Hepatocyte (in vitro differentiated cells): ENCODE data around the gene POU6F2. TPM values are rescaled to one million over a fixed set of nuclear protein-coding genes. Genes with fewer than 3 reads are reported as not detected.

Source experiments
- DNase-seq: peaks from one replicate; pipeline ENCODE4 v3.0.0-alpha.2; 2016; ENCODE audit warnings: low spot score
- H2AFZ ChIP-seq: fragments of 200-600 bp; sonication (generic); 2 replicates; pipeline ENCODE4 v1.6.0; 2016; ENCODE audit warnings: antibody characterized with exemption, mild to moderate bottlenecking
- H3K27ac ChIP-seq: fragments of 200-600 bp; sonication (generic); 2 replicates; pipeline ENCODE4 v1.5.1; 2016; ENCODE audit warnings: mild to moderate bottlenecking
- H3K27me3 ChIP-seq: fragments of 200-600 bp; sonication (generic); 2 replicates; pipeline ENCODE4 v1.6.1; 2016
- H3K36me3 ChIP-seq: fragments of 200-600 bp; sonication (generic); replicated peaks from 2 replicates; pipeline ENCODE4 v1.5.1; 2016; ENCODE audit warnings: low read depth; ENCODE audit not compliant: insufficient read depth
- H3K4me1 ChIP-seq: fragments of 200-600 bp; sonication (generic); 2 replicates; pipeline ENCODE4 v1.5.1; 2016; ENCODE audit warnings: mild to moderate bottlenecking, moderate library complexity; ENCODE audit not compliant: insufficient read depth
- H3K4me2 ChIP-seq: fragments of 200-600 bp; sonication (generic); 2 replicates; pipeline ENCODE4 v1.6.0; 2016
- H3K4me3 ChIP-seq: fragments of 200-600 bp; sonication (generic); 2 replicates; pipeline ENCODE4 v1.5.1; 2016; ENCODE audit warnings: mild to moderate bottlenecking
- H3K79me2 ChIP-seq: fragments of 200-600 bp; sonication (generic); 2 replicates; pipeline ENCODE4 v1.6.0; 2017; ENCODE audit warnings: mild to moderate bottlenecking
- H3K9me2 ChIP-seq: fragments of 200-600 bp; sonication (generic); replicated peaks from 2 replicates; pipeline ENCODE4 v1.6.0; 2017; ENCODE audit warnings: mild to moderate bottlenecking; ENCODE audit not compliant: insufficient read depth
- H3K9me3 ChIP-seq: fragments of 200-600 bp; sonication (generic); 2 replicates; pipeline ENCODE4 v1.5.1; 2016; ENCODE audit warnings: low read depth, mild to moderate bottlenecking
- H4K20me1 ChIP-seq: fragments of 200-600 bp; sonication (generic); 2 replicates; pipeline ENCODE4 v1.6.0; 2016; ENCODE audit warnings: mild to moderate bottlenecking; ENCODE audit not compliant: insufficient read depth, poor library complexity, severe bottlenecking
- EZH2 ChIP-seq: fragments of 200-600 bp; sonication (generic); IDR thresholded peaks from 2 replicates; pipeline ENCODE4 v1.6.1; 2016; ENCODE audit warnings: antibody characterized with exemption, mild to moderate bottlenecking, borderline replicate concordance
- EZH2phosphoT487 ChIP-seq: fragments of 200-600 bp; sonication (generic); IDR thresholded peaks from one replicate; pipeline ENCODE4 v1.6.1; 2018; ENCODE audit warnings: antibody characterized with exemption, mild to moderate bottlenecking, low read depth, moderate library complexity; ENCODE audit not compliant: unreplicated experiment, severe bottlenecking
- WGBS: methylation state at CpG from one replicate; pipeline ENCODE4 v1.1.6; 2016; ENCODE audit warnings: low lambda C conversion rate; ENCODE audit errors: missing lambda C conversion rate; 5-methylcytosine and 5-hydroxymethylcytosine counted together
- polyA plus RNA-seq: library from polyadenylated mRNA; unstranded; fragments of >200 nt; fragmentation: Nextera tagmentation; extraction: Ambion mirVana; gene quantifications from 2 replicates; pipeline ENCODE4 v1.2.1, GENCODE V29; 2016
- total RNA-seq: library from RNA; depleted of rRNA; stranded (reverse); fragments of >200 nt; gene quantifications from 2 replicates; pipeline ENCODE4 v1.2.3, GENCODE V29; 2014
- TF ChIP-seq, protein P1 (sequence below): fragments of 200-600 bp; sonication (generic); IDR thresholded peaks from 2 replicates; pipeline ENCODE4 v1.5.1; 2016; ENCODE audit warnings: antibody characterized with exemption, mild to moderate bottlenecking; ENCODE audit not compliant: poor library complexity

The POU6F2 gene
- total and polyA plus RNA-seq, 2 experiments from 2014 or later: 0.67 to 1.4 TPM

DNA sequence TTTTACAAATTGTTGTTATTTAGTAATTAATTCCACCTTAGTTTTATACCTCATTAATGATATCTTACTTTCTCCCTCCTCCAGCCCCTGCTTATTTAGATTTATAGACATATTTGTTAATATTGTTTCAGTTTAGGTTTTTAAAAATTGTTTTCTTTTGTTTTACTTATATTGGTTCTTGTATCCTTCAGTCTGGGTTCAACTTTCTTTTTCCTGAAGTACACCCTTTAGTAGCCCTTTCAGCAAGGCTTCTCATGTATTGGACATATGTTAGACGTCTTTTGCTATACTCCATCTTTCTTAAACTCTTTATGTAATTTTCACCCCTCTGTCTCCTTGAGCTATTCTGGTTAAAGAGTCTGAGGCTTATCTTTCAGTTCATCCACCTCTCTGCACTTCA, 12.8 kb upstream of the POU6F2 start:
- Histone ChIP-seq H3K27ac (no peak overlapping the region), H3K9me2 (no peaks in the 10 kb centered on the region), H3K4me3 (no peak overlapping the region), H3K27me3 (no peaks in the 10 kb centered on the region), H3K36me3 (no peaks in the 10 kb centered on the region), H3K4me1 (no peaks in the 10 kb centered on the region), H2AFZ (no peak overlapping the region), H4K20me1 (no peaks in the 10 kb centered on the region), H3K79me2 (no peaks in the 10 kb centered on the region), H3K9me3 (no peaks in the 10 kb centered on the region), H3K4me2 (no peak overlapping the region)
- DNase-seq: no peak
- WGBS: 88% methylated on average over 1 of the region's 1 CpG
- TF ChIP-seq EZH2phosphoT487: no peak

DNA sequence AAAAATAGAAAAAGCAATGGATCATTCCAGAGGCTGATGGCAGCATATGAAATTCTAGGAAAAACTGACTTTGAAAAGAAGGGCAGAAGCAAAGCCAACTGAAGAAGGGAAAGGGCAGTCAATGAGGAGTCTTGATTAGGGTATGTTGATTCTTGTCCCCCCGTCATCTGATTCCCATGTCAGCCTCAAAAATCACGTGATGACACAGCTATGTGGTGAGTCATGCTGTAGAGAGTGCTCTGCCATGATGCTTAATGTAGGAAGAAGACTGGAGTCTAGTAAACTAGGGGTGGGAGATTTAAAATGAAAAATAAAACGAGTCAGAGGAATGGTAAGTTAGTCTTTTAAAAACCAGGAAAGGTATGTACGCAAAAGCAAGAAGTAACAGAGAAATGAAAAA, 3.9 kb upstream of the POU6F2 start:
- WGBS: 71% methylated on average over 4 of the region's 4 CpGs
- H3K27me3 ChIP-seq: peaks cover 41% of the 10 kb centered on the region
- no peak overlapping the region for H3K4me3 ChIP-seq
- no peaks in the 10 kb centered on the region for H4K20me1 ChIP-seq
- DNase-seq: no peak
- H3K4me1 ChIP-seq: peaks cover 4% of the 10 kb centered on the region
- H3K36me3 ChIP-seq: no peaks in the 10 kb centered on the region
- no peaks in the 10 kb centered on the region for H3K9me3 ChIP-seq
- H2AFZ ChIP-seq: no peak overlapping the region
- no peak overlapping the region for H3K27ac ChIP-seq
- no peak overlapping the region for H3K4me2 ChIP-seq
- H3K9me2 ChIP-seq: no peaks in the 10 kb centered on the region
- H3K79me2 ChIP-seq: no peaks in the 10 kb centered on the region
- TF ChIP-seq EZH2phosphoT487 (no peak), EZH2 (no peak)
- TF ChIP-seq, protein P1, sequence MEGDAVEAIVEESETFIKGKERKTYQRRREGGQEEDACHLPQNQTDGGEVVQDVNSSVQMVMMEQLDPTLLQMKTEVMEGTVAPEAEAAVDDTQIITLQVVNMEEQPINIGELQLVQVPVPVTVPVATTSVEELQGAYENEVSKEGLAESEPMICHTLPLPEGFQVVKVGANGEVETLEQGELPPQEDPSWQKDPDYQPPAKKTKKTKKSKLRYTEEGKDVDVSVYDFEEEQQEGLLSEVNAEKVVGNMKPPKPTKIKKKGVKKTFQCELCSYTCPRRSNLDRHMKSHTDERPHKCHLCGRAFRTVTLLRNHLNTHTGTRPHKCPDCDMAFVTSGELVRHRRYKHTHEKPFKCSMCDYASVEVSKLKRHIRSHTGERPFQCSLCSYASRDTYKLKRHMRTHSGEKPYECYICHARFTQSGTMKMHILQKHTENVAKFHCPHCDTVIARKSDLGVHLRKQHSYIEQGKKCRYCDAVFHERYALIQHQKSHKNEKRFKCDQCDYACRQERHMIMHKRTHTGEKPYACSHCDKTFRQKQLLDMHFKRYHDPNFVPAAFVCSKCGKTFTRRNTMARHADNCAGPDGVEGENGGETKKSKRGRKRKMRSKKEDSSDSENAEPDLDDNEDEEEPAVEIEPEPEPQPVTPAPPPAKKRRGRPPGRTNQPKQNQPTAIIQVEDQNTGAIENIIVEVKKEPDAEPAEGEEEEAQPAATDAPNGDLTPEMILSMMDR: no peak

DNA sequence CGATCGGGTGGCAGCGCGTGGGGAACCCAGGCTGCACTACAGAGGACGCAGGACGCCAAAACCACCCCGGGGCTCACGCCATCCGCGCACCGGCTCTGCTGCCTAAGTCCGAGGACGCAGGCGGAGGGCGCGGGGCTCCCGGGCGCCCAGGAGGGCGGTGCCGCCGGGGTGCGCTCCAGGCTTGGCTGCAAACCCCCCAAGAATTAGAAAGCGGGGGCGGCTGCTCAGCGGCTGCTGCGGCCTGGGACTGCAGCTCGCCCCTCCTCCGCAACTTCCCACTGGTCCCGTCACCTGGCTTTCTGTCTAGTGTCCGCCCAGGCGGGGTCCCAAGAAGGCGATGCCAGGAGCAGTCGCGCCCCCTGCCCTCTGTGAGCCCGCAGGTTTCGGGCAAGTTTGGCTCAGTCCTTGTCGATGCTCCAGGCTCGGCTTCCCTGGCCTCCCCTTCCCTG, 1.7 kb upstream of the POU6F2 start:
- Histone ChIP-seq H3K27ac (no peak overlapping the region), H3K27me3 (peaks cover 41% of the 10 kb centered on the region), H3K79me2 (no peaks in the 10 kb centered on the region), H3K36me3 (no peaks in the 10 kb centered on the region), H3K9me2 (no peaks in the 10 kb centered on the region), H3K9me3 (no peaks in the 10 kb centered on the region), H4K20me1 (no peaks in the 10 kb centered on the region), H3K4me1 (peaks cover 4% of the 10 kb centered on the region), H2AFZ (peak overlapping the region; percentile 49), H3K4me3 (peak overlapping the region; percentile 15), H3K4me2 (peak overlapping the region; percentile 87)
- TF ChIP-seq, protein P1: no peak
- TF ChIP-seq EZH2: peak; percentile 34
- 3% methylated on average over 33 of the region's 38 CpGs for WGBS
- DNase-seq: peak; percentile 23

DNA sequence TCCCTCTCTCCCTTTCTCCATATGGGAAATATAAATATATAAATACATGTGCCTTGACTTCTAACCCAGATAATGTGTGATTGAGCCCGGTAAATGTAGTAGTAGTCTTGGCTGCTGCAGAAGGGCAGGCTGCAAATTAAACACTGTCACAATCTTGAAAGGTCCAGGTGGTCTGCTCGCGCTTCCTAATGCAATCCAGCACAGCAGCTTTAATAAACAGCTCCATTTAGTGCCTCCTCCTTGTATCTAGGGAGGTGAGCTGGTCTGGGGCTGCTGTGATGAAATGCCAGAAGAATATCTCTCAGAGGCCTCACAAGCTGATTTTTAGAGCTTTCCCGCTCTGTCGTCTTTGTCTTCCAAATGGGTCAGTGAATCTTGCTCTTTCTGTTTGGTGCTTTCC, 782 bp downstream of the POU6F2 start:
- no peaks in the 10 kb centered on the region for H4K20me1 ChIP-seq
- H3K27me3 ChIP-seq: peaks cover 33% of the 10 kb centered on the region

More for the DNA sequence above, 782 bp downstream of the POU6F2 start:
- Histone ChIP-seq H3K9me3 (no peaks in the 10 kb centered on the region), H2AFZ (no peak overlapping the region), H3K79me2 (no peaks in the 10 kb centered on the region), H3K27ac (no peak overlapping the region), H3K4me1 (peaks cover 4% of the 10 kb centered on the region), H3K9me2 (no peaks in the 10 kb centered on the region), H3K4me2 (peak overlapping the region; percentile 17), H3K4me3 (no peak overlapping the region), H3K36me3 (no peaks in the 10 kb centered on the region)
- TF ChIP-seq EZH2phosphoT487 (no peak), EZH2 (no peak)
- TF ChIP-seq, protein P1: no peak
- WGBS: 53% methylated on average over 5 of the region's 5 CpGs
- no peak for DNase-seq
